GM21528 (cell line): ENCODE measurements around the gene SLCO4A1.
A peak's percentile ranks its signal among the peaks of the same experiment; 100 is the strongest.

Source experiments
- ATAC-seq: cut with Tn5 transposase; IDR thresholded peaks from one replicate; pipeline ENCODE4 v1.9.1; 2021; ENCODE audit warnings: mild to moderate bottlenecking, moderate library complexity; ENCODE audit not compliant: unreplicated experiment, low FRiP score

Gene SLCO4A1, protein sequence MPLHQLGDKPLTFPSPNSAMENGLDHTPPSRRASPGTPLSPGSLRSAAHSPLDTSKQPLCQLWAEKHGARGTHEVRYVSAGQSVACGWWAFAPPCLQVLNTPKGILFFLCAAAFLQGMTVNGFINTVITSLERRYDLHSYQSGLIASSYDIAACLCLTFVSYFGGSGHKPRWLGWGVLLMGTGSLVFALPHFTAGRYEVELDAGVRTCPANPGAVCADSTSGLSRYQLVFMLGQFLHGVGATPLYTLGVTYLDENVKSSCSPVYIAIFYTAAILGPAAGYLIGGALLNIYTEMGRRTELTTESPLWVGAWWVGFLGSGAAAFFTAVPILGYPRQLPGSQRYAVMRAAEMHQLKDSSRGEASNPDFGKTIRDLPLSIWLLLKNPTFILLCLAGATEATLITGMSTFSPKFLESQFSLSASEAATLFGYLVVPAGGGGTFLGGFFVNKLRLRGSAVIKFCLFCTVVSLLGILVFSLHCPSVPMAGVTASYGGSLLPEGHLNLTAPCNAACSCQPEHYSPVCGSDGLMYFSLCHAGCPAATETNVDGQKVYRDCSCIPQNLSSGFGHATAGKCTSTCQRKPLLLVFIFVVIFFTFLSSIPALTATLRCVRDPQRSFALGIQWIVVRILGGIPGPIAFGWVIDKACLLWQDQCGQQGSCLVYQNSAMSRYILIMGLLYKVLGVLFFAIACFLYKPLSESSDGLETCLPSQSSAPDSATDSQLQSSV

DNA sequence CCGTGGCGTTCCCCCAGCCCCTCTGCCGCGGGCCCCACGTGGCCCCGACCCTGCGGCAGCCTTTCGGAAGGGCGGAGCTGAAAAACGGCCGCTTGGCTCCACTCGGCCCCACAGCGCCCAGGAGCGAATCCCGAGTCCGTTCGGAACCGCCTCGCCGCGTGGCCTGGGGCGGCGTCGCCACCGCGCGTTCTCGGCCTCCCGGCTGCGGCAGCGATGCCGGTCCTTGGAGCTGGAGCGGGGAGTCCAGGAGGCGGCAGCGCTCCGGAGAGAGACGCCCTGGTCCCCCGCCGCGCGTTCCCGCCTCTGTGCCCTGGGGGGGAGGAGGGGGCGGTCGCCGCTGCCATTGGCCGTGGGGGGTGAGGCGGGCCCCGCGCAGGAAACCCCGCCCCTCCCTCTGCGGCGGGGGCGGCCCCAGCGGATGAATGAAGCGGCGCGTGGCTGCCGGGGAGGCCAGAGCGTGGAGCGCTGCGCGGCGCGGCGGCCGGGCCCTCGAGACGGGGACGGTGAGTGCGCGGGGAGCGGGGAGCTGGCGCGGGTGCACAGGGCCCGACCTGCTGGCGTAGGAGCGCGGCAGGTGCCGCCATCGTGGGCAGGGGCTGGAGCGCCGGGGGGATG, at the start of gene SLCO4A1:
TSS of gene SLCO4A1 (plus strand) at position 453 of the 615 bp plus-strand sequence. CDS start 13,952 bp downstream, outside the sequence.
- ATAC-seq, result peak; percentile 68

GRCh38 chr20:62592506-62593177, 49.7 kb upstream of the SLCO4A1 start:
- no peak for ATAC-seq

DNA sequence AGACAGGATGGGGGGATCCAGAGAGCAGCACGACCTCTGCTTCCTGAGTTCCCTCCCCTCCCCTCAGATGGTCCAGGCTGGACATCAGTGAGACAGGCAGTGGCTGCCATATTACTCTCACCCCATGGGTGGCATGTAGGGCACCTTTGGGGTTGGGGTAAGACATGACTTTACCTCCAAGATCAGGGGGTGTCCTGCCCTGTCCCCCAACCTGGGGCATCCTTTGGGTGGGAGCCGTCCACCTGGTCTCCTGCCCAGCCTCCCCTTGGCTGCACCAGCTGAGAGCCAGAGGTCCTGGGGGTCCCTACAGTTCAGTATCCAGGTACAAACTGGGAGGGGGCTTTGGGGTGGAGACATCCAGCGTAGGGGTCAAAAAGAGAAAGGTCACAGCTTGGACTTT, 48.7 kb upstream of the SLCO4A1 start:
- no peak for ATAC-seq

GRCh38 chr20:62595069-62595468, 47.2 kb upstream of the SLCO4A1 start:
- ATAC-seq, result no peak

DNA sequence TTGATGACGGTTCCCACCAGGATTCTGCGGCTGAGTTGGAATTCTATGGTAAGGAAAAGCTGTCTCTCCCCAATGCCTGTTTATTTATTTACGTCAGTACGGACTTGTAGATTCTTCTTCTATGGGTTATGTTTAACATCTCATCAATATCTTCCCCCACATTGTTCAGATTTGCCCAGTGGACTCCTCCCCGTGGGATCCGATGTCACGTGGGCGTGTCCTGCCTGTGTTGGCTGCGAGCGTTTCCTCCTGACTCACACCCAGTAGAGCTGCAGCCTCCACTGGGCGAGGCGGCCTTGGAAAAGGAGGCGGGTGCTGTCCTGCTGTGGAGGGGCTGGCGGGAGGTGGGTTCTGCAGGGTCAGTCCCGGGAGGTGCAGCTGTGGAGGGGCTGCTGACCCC, 46.8 kb upstream of the SLCO4A1 start:
- no peak for ATAC-seq

GRCh38 chr20:62596486-62596885, 45.8 kb upstream of the SLCO4A1 start:
- no peak for ATAC-seq

- ATAC-seq, result no peak
These were observed 45.4 kb upstream of the SLCO4A1 start for GRCh38 chr20:62596921-62597320.

GRCh38 chr20:62597416-62598115, 44.7 kb upstream of the SLCO4A1 start:
- ATAC-seq, result no peak

DNA sequence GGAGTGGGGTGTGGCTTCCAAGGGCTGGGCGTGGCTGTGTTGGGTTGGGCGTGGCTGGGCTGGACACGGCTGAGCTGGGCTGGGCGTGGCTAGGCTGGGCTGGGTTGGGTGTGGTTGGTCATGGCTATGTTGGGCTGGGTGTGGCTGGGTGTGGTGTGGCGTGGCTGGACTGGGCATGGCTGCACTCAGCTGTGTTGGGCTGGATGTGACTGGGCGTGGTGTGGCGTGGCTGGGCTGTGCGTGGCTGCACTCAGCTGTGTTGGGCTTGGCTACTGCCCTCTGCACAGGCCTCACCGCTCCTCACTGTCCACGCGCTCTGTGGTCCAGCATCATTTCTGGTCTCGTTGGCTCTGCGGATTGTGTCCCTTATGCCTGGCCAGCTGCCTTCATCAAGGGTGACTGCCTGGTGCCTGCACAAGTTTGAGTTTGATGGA, 43.5 kb upstream of the SLCO4A1 start:
- ATAC-seq, result no peak

DNA sequence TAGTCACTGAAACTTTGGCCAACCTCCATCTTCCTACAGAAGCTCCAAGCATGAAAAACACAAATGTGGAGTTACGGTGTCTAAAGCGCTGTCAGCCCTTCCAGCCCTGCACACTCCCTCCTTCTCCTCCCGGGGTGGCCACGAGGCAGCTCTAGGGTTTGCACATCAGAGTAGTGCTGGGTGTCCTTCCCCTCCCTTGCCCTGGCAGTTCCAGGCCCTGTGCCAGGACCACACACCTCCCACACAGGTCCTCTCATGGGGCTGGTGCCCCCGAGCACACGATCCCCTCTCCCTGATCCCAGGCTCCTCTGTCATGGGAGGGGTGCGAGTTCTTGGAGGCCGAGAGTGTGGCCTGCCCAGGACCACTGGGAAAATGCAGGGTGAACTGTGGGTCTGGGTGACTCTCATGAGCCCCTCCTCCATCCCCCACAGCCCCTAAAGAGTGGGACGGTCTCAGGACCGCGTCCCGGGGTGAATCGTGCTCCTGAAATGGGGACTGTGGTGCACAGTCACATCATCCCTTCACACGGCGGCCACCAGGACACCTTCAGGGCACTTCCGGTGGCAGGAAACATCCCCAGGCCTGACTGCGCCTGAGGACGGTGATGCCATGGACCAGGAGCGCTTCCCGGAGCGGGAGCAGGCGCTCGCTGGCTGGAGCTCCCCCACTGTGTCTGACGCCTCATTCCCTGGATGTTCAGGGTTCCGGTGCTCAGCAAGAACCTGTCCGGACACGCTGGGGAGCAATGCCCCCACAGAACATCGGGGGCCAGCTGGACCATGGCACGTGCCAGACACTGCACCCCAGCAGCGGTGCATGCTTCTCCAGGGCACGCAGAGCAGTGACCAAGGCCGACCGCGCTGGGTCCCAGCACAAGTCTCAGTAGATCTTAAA, 42.8 kb upstream of the SLCO4A1 start:
- ATAC-seq, result no peak

GRCh38 chr20:62601172-62601571, 41.1 kb upstream of the SLCO4A1 start:
- no peak for ATAC-seq

GRCh38 chr20:62601714-62602113, 40.6 kb upstream of the SLCO4A1 start:
- no peak for ATAC-seq

- no peak for ATAC-seq
These were observed 39.8 kb upstream of the SLCO4A1 start for GRCh38 chr20:62602550-62602949.

GRCh38 chr20:62603021-62603906, 39.0 kb upstream of the SLCO4A1 start:
- no peak for ATAC-seq

DNA sequence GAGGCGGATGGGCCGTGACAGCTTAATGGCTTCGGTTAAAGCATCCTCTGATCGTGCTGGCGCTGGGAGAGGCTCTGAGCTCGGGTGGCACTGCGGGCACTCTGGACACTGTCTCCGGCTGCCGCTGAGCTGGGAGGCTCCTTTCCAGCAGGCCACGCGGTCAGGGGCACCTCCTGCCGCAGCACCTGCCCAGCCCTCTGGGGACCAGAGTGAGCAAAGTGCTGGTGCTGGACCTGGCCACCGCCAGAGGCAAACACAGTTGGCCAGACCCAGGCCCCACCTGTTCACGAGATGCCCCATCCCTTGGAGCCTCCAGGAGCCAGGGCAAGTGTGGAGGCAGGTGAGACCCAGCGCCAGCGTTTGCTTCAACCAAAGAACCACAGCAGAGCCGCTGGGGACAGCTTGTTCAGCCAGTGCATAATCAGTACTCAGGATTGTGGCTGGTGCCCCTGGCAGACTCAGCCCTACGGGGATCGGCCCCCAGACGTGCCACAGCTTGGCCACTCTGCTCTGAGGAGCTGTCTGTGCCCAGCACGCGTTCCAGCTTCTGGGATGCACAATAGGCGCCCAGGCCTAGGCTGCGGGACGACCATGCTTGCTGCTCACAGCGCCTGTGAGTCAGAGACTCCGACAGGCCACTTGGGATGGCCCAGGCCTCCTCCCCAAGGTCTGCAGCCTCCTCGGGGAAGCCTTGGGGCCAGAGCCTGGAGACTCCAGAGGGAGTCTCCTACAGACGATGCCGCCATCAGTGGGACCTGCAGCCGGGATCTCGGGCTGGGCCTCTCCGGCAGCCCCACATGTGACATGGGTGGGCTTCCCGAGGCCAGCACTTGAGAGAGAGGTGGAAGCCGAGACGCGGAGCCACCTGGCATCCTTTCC, 38.2 kb upstream of the SLCO4A1 start:
- ATAC-seq, result no peak

DNA sequence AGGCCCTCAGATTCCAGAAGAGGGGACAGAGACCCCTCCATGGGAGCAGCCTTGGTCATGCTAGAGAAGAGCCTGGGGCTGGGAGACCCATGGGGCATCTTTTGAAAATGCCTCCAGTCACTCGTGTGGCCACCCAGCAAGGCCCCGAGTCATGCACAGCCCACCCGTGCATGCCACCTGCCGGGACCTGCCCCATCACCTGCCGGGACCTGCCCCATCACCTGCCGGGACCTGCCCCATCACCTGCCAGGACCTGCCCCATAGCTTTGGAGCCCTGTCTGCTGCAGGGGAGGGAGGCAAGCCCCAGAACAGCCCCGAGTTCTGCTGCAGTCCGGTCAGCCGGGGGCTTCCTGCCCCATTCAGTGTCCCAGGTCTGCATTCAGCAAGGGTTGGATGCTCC, 37.5 kb upstream of the SLCO4A1 start:
- ATAC-seq, result no peak

DNA sequence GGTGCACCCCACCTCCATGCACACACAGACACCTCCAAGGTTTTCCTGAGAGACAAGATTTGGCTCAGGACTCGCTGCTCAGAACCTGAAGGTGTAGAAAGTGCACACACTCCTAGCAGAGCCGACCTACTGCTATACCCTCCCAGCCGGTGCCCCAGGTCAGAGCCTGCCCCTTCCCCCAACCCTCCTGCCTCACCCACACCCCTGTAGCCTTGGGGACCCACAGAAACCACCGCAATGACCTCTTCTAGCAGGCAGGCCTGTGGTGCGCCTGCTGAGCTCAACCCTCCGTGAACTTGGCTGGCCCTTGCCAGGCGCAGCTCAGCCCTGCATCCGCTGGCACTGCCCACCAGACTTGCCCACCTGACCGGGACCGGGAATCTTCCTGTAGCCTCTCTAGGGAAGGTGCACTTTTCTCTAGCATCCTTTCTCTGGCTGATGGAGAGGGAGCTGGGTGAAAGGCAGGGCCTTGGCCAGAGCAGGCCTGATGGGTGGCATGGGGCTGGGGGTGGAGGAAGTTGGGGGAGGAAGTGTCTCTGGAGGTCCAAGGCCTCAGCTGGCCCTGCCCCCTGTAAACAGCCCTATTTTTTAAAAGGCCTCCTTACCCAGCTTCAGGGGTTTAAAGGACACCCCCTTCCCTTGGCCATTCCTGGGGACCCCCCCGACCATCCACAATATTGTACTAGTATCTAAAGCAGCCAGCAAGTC, 36.9 kb upstream of the SLCO4A1 start:
- ATAC-seq, result no peak
